Measurements from ENCODE around the gene NPNT. TPM values are rescaled to one million over a fixed set of nuclear protein-coding genes. Genes with fewer than 3 reads are reported as not detected.

NPNT gene
- polyA plus RNA-seq, 10 donors, result 75.5 to 179 (median 150) TPM

DNA sequence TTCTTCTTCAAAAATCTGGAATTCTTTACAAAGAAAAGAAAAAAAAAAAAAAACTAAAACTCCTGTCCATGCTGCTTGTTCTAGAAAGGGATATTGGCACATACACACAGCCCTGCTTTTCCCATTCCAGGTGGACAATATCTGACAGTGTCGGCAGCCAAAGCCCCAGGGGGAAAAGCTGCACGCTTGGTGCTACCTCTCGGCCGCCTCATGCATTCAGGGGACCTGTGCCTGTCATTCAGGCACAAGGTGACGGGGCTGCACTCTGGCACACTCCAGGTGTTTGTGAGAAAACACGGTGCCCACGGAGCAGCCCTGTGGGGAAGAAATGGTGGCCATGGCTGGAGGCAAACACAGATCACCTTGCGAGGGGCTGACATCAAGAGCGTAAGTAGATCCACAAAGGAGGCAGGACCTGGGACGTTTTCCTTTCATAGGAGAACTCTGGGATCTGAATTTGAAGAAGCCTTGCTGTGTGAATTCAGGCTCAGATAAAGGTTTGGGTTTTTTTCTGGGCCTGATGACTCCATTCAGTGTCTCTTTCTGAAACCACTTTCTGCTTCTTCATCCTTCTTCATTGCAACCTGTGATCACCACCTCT, 71.9 kb downstream of the NPNT start:
- DNase-seq, result no peak

- no peak for DNase-seq
Observed at GRCh38 chr4:105969575-105969974, 74.3 kb downstream of the NPNT start.

GRCh38 chr4:105970371-105970770, 75.1 kb downstream of the NPNT start:
- no peak for DNase-seq

DNA sequence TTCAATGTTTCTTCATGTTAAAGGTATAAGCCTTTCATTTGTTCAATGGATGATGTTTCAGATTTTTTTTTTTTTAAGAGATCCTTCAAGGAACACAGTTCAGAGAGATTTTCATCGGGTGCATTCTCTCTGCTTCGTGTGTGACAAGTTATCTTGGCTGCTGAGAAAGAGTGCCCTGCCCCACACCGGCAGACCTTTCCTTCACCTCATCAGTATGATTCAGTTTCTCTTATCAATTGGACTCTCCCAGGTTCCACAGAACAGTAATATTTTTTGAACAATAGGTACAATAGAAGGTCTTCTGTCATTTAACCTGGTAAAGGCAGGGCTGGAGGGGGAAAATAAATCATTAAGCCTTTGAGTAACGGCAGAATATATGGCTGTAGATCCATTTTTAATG, 75.8 kb downstream of the NPNT start:
- DNase-seq, result no peak

- DNase-seq, result no peak
Observed at GRCh38 chr4:105972946-105973621, 77.8 kb downstream of the NPNT start.

DNA sequence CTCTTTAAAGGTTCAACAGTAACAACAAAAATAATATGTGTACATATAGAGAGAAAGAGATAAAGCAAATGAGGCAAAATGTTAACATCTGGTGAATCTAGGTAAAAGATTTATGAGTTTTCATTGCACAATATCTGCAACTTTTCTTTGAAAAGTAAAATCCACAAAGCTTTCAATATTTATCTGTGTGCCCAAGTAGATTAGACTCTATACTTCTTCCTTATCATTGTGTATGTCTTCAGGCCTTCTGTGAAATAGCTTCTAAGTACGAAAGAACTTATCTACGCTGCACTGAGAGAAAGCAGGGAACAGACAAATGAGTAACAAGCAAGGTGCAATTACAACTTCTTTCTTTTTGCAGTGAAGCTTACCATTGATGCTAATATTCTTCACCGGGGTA, 81.6 kb downstream of the NPNT start:
- DNase-seq, result no peak

DNA sequence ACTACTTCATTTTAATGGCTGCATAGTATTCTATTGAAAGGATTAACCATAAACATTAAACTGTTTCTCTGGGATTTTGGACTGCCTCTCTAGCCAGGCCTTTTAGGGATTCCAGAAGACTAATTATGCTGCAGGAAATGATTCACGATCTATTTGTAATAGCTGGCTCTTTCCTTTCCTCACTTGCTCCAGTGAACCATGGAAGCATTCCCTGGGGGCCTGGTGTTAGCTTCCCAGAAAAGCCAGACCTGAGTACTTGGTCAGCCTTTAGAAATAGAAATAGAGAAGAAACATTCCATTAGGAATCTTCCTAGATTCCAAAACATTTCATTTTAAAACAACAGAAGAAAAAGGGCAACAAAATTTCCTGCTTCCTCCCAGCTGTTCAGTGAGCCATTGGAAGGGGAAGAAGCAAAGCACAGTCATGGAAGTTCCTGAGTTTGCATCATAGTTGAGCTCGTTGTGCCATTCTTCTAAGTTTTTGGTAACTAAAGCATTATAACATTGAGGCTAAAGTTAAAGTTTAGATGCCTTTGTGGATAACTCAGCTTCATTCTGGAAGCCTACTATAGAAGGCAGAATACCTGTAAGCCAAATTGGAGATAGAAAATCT, 83.5 kb downstream of the NPNT start:
- peak in 1 of 3 donors; percentile 73 for DNase-seq

DNA sequence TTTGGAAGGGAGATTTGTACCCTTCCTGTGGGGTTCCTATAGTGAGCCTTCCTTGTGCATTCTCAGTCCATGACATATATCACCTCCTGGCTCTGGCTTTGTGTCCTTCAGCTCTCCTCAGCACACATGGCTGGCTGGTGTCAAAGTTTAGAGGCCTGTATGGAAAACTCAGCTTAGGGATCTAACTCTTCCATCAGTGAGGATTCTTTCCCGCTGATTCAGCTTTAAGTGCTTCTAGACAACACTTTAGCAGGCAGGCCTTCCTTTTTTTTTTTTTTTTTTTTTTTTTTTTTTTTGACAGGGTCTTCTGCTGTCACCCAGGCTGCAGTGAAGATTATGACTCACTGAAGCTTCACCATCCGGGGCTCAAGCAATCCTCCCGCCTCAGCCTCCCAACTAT, 84.2 kb downstream of the NPNT start:
- no peak for DNase-seq

- DNase-seq, result no peak
Observed at GRCh38 chr4:105988671-105989070, 93.4 kb downstream of the NPNT start.

DNA sequence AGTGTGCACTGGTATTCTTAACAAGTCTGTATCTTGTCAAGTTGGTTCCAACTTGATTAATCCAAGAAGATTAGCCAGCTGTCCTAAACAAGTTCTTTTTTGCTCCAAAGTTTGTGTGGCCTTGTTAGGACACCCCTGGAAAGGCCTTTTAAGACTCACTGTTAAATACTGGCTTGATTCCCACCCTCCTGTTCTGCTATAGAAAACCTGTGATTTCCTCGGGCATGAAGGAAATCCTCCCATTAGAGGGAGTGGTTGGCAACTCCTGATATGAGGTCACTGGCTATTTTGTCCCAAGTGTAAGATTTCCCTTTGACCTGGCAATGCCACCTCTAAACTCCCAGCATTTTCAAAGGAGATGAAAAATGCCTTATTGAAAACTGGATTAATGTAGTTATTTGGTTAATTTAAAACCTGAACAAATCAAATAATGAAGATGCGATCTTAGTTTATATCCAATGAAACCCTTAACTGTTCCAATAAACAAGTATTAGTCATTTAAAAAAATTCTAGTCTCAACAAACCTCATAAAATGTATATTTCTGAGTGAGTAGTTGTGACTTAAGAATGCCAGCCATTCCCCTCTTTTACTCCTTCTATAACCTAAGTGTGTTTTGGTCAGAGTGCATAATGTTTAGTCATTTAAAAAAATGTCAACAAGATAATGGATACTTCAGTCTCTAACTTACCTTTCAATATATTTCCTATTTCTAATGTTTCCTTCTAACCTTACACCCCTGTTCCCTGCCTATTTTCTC, 94.4 kb downstream of the NPNT start:
- peak in 1 of 3 donors; percentile 21 for DNase-seq

DNA sequence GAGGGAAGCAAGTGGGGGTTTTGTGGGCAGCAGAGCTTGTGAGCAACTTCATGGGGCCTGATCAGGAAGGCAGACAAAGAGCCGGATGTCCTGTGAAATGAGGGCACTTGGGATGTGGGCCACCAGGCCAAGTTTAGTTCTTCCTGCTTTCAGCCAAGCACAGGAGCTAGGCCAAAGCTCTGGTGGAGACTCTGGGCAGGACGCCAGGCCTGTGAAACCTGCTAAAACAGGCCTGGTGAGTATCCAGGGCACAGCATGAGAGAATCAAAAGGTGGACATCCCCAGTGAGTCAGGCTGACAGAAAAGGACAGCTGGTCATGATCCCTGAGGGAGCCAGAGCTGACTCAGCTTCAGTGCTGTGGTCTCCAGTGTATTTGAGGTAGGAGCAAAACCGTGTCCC, 95.7 kb downstream of the NPNT start:
- DNase-seq, result peak; percentile 66 to 78 (median 76)

DNA sequence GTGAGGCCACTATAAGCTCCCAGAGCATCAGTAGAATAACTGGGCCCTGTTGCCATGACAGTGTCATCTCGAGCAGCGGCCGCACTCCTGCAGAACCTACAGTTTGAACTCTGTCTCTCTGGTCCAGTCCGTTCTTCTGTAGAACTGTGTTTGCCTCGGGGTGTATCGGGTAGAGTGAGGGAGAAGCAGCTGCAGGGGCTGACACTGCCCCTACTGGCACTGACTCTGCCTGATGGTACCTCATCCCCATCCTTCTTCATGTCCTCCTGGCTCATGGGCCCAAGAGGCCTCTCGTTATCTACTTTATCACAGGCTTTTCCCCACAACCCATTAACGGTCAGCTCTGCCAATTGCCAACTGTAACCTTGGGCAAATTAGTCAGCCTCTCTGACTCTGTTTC, 96.5 kb downstream of the NPNT start:
- no peak for DNase-seq

DNA sequence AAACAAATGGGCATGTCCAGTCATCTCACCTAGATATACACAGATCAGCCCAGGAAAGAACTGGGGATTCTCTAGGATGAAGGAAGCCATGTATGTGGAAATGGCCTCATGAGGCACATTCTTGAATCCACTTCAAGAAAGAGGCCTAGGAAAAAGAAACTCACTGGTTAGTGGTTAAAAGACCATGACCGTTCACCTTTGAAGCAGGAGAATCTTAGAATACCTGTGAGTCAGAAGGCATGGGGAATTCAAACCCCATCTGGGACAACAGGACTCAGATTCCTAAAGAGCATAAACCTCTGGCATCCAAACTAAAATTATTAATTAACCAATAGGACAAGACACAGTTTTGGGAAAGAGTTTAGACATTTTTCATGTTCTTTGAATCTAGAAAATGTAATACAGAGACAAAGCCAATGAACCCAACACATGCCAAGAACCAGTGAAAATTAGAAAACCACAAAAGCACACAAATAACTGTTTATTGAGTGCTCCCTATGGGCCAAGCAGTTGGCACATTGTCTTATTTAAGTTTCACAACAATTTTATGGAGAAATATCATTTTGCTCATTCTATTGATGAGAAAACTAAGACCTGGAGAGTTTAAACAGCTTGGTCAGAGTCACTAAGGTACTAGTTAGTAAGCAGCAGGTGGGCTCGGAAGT, 97.5 kb downstream of the NPNT start:
- DNase-seq, result no peak

- DNase-seq, result no peak
Observed at GRCh38 chr4:105994061-105994460, 98.8 kb downstream of the NPNT start.

DNA sequence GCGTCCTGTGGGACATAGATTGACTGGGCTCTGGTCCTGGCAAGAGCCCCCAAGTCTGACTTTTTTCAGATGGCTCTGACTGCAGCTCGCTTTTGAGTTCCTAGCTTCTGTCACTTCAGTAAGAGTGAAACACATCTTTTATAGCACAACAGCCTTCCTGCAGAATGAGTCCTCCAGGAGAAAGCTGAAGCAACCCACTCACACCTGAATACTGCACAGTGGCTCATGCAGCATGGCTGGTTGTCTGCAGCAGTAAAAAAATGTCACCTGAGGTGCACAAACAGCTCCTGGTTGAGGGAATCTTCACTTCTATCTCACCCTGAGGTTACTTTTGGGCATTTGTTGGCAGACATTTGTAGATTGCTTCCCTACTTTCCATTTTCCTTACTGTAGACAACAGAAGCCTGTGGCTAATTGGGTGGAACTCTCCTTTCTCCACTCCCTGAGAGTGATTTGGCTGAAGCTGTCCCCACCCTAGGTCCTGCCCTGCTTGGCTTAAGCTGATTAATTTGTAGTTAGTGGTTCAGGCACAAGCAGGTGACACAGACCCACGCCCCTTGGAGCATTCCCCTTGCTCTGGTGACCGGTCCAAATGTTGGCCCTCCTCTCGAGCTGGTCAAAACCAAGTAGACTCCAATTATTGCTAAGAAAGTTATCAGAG, 99.7 kb downstream of the NPNT start:
- no peak for DNase-seq

GRCh38 chr4:105996845-105997244, 101.6 kb downstream of the NPNT start:
- no peak for DNase-seq

DNA sequence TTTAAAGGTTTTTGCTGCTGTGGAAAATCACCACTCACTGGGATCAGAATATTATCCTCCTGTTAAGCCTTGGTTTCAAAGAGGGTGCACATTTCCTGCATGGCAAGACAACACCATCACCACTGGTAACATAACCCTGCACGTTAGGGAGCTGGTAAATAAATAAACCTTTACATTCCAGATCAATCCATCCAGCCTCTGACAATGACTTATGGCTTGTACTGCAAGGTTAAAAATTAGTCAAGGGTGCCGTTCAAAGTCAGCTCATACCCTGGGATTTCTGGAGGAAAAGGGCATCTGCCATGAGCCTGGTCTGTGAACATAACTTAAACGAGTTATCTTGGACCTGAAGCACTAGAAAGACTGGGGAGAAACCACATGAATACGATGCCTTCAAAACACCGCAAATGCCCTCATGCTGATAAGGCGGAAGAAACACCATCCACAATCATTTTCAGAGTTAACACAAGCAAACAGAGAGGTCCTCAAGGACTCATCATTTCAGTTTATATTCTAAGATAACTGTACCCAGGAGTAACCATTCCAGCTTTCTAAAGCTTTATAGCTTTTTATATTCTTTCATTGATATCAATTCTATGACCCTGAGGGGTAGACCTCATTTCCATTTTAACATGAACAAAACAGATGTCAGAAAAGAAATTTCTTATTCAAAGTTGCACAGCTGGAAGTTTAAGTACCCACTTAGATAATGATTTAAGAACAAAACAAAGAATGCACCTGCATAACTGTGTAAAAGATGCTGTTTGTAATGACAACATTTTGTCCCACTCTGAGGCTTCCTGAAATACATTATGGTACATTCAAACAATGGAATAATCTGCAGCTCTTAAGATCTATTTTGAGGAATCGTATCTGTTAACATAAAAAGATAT, 103.1 kb downstream of the NPNT start:
- no peak for DNase-seq

GRCh38 chr4:106002994-106003393, 107.7 kb downstream of the NPNT start:
- DNase-seq, result no peak

DNA sequence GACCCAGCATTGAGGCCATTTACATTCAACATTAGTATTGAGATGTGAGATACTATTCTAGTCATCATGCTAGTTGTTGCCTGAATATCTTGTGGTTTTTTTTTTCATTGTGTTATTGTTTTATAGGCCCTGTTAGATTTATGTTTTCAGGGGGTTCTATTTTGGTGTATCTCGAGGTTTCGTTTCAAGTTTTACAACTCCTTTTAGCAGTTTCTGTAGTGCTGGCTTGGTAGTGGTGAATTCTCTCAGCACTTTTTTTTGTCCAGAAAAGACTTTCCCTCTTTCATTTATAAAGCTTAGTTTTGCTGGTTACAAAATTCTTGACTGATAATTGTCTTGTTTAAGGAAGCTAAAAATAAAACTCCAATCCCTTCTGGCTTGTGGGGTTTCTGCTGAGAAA, 115.5 kb downstream of the NPNT start:
- no peak for DNase-seq

GRCh38 chr4:106011387-106011786, 116.1 kb downstream of the NPNT start:
- no peak for DNase-seq

DNA sequence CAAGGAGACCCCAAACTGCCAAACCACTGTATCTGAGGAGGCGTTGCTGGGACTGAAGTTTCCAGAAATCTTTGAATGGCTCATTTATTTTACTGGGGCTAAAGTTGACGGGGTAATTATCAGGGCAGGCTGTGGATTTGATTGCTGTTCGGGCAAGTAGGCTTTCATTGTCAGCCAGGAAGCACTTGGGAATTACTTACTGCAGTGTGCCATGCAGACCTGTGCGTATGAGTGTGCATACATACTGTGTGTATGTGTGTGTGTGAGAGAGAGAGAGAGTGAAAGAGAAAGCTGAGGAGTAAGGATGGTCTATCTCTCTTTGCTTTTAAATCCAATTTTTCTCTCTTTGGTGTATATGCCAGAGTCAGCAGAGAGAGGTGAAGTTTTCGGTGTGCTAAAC, 122.7 kb downstream of the NPNT start:
- DNase-seq, result no peak
